Measurements from ENCODE around the gene CDH13.

Gene CDH13

DNA sequence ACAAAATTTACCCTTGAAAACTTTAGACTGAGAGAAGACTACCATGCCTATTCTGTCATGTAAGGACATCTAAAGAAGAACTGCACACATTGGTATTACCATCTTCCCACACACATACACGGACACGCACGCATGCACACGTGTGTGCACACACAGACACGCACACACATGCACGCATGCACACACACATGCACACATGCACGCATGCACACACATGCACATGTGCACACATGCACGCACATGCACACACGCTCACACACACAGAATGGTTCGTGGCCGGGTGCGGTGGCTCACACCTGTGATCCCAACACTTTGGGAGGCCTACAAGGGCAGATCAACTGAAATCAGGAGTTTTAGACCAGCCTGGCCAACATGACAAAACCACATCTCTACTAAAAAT, 884.1 kb downstream of the CDH13 start:
- no peak for DNase-seq (ENCODE audit: low read depth in 2 of 2)

DNA sequence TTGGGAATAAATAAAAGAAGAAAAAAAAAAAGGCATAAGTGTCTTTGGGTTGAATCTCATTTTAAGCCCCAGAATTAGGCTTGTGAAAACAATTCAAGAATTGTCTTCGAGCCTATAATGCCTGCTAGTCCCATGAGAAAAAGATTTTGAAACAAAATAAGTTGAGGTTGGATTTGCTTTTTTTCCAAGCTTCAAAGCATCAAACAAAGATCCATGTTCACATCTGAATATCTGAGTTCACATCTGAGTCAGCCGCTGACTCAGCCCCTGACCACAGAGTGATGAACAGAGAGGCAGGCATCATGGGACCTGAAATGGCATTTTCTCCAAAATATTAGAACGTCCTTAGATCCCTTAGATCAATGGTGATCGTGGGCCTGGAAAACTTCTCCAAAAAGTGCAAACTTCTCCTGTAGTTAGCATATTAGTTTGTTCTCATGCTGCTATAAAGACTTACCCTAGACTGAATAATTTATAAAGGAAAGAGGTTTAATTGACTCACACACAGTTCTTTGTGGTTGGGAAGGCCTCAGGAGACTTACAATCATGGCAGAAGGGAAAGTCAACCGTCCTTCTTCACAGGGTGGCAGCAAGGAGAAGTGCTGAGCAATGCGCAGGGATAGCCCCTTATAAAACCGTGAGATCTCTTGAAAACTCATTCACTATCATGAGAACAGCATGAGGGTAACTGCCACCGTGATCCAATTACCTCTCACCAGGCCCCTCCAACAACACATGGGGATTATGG, 886.4 kb downstream of the CDH13 start:
- DNase-seq (ENCODE audit: low read depth in 2 of 2): no peak

DNA sequence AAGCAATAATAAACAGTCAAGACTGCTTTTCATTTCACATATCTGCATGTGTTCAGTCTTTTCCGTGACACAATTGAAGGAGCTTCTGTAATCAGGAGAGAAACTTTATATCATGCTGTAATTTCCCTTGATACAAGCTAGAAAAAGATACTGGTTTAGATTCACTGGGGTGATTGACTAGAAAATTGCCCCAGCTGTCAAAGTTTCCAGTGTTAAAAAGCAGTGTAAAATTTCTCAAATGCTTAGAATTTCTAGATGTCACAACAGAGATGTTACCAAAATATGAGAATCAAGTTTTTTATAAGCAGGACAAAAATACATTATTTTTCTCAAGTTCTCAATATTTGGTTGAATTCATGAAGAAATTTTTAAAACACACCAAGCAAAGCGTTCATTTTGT, 888.6 kb downstream of the CDH13 start:
- DNase-seq (ENCODE audit: low read depth in 2 of 2): no peak

DNA sequence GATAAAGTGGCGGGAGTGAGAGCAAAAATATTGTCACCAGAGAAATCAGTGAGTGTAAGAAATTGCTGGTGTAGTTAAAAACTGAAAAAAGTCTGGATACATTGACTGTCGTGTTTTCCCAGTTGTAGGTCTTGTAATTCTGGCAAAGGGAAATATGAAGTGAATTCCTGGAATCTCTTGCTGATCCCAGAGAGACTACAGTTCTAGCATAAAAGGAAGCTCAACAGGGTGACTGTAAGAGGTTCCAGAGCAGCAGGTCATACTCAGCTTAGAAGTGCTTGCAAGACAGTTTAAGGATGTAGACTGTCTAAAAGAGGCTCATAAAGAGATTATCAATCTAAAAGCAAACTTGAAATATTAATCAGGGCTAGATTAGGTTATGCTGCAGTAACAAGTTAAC, 890.2 kb downstream of the CDH13 start:
- no peak for DNase-seq (ENCODE audit: low read depth in 2 of 2)

DNA sequence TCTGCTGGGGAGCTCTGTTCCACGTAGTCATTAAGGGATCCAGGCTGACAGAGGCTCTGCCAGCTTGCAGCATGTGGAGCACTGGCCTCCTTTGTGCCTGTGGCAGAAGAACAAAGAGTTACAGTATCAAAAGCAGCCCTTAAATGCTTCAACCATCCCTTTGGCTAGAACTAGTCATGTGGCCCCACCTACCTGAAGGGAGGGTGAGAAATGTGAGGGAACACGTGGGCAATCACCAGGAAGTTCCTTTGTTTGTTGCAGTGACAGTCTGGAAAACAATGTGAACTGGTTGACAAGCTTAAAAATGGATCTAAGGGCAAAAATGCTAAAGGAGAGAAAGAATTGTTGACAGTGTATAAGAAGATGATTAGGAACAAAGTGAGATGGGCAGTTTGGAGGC, 890.6 kb downstream of the CDH13 start:
- no peak for DNase-seq (ENCODE audit: low read depth in 2 of 2)

DNA sequence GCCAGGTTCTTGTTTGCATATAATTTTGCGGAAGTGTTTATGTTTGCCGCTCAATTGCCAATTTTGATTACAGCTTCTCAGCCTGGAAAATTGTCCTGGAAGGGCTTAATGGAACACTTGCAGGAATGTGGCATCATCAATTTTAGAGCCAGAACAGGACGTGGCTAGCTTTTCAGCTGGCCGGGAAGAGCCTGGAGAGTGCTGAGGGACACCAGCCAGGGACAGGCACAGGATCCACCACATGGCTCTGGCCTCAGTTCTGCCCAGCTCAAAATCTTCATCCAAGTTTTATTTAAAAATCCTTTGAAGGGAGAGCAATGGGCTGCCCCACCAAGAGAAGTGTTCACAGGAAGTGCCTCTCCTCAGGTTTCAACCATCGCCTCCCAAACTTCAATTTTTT, 893.8 kb downstream of the CDH13 start:
- DNase-seq (ENCODE audit: low read depth in 2 of 2): no peak

DNA sequence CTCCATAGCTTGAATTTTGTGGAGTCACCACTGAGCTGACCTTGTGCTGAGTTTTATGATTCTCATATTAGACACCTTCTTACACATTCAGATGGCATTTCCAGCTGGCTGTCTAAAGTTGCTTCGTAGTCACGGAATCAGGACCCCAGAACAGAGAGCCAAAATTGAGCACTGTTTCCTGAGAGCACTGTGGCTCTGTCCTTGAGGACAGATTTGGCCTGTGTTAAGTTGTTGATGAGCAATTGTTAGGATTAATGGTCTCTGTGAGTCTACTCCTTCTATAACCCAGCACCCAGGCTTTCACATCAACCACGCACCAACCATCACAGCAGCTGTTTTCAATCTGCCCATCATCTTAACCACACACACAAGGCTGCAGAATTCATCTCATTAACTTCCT, 903.5 kb downstream of the CDH13 start:
- DNase-seq (ENCODE audit: low read depth in 2 of 2): no peak

DNA sequence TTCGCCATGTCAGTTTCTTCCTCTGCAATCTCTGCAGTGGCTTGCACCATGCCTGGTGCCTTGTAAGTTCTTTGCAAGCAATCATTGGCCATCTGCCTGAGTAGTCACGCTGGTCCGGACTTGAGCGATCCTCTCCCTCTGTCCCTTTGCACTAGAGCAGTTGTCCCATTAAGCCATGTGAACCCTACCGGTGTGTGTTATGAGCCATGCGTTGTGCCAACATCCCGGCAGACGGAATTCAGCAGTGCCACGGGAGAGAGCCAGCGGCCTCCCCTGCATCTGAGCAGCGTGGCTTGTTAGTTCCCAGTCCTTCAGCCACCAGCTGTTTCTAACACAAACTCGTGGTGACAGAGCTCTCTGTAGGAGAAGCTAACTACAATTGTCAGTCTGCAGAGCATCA, 905.9 kb downstream of the CDH13 start:
- DNase-seq (ENCODE audit: low read depth in 2 of 2): no peak

DNA sequence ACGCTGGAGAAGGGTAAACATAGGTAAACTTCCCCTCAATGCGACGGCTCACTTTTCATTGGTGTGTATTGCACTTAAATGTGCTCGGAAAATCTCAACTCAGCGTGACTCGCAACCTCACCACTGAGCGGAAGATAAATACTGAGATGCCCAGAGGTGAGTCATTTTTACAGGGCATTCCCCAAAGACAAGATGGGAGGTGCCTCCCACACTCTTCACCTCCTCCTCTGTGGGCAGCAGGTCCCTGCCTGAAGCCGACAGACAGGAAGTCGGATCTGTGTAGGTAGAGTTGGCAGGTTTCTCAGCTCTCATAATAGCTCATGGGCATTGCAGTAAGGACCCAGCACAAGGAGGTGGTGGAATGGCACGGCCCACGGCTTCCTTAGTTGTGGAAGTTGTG, 906.4 kb downstream of the CDH13 start:
- DNase-seq (ENCODE audit: low read depth in 2 of 2): no peak

DNA sequence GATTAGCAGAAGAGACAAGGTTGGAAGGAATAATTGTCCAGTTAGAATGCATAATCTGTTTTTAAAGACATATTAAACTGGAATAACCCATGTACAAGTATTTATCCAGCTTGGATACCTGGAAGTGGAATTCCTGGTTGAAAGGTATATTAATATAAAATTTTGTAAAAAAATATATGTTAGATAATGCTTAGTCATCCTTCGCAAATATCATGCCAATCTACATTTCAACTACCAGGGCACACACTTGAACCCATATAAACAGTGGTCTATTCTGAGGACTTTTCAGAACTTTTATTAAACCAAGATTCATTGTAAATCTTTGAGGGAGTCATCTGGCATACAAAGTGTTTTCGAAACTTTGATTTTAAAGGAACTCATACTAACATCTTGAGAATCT, 911.9 kb downstream of the CDH13 start:
- no peak for DNase-seq (ENCODE audit: low read depth in 2 of 2)

DNA sequence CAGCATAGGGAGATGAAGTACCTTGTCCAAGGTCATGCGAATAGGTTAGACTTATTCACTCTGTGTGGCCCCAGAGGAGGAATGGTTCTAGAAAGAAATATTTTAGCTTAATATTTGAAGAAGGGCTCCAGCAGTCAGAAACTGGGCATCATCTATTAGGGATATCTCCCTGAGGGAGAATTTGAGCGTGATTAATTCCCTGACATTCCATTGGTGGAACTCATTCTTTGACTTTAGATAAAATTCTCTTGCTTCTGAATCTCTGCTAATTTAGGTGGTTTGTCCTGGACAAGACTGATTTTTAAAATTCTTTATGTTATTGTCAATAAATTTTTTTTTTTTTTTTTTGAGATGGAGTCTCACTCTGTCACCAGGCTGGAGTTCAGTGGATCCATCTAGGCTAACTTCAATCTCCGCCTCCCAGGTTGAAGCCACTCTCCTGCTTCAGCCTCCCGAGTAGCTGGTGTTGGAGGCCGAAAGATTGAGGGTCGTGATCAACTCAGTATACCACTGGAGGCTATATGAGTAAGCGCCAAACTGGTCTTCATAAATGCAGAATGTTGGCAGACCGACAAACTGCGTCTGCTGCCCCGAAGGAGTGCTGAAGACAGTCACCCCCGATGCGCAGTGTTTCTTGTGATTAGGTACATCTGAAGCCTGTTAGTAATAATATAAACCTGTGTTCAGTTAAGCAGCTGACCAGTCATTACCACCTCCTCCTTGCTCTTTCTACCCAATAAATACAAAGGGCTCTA, 913.1 kb downstream of the CDH13 start:
- DNase-seq (ENCODE audit: low read depth in 2 of 2): no peak

DNA sequence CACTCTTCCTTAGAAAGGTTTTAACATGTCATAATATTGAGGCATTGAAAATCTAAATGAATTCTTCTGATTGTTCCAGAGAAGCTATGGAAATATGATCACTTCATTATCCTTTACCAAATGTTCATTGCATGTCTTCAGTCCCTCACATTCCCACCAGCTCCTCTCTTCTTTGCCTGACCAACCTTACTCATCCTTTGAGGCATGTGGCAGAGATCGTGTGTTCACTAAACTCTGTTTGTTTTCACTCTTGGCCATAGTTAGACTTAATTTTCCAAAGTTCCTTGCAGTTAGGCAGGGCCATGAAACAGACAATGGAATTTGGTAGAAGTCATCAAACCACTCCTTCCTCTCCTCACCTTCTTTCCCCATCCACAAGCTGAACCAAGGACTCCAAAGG, 914.5 kb downstream of the CDH13 start:
- no peak for DNase-seq (ENCODE audit: low read depth in 2 of 2)

DNA sequence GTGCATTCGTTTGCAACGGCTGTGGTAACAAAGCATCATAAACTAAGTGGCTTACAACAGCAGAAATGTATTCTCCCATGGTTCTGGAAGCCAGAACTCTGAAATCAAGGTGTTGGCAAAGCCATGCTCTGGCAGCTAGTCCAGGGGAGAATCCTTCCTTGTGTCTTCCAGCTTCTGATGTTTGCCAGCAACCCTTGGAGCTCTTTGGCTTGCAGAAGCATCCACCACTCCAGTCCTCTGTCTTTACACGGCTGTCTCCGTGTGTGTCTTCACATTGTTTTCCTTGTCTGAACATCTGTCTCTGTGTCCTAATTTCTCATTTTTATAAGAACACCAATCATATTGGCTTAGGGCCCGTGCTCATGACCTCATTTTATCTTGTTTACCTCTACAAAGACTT, 915.7 kb downstream of the CDH13 start:
- DNase-seq (ENCODE audit: low read depth in 2 of 2): no peak

DNA sequence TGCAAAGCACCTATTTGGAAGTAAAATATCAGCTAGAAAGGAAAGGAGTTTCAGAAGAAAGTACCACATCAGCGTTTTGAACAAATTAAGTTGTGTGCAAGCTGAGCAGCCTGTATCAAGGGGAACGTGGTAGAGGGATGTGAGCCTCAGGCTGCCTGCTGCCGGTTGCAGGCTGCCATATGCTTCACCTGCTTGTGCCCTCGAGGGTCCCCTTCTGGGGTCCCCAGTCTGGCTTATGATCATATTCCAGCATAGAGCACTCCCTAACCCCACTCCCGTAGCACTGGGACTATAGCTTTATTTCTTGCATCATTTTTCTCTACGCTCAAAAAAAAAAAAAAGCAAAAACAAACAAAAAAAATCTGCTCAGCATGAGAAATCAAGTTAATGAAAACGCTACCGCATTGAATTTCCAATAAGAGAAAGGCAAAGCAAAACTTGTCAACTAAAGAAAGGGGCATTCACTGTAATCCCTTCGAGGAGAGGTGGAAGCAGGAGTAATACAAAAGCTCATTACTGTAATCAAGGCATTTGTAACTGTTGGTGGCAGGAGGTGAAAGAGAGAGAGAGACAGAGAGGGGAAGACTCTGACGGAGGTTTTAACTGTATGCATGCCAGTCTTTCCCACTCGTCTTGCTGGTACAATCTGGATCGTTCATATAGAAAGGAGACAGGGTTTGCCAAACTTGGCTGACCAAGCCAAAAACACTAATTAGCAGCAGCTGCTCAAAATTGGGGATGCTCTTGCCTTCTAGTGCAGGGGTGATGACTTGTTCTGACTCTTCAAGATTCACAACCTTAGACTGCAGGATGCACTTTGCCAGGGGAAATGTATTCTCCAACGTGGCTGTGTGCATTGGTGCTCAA, 922.8 kb downstream of the CDH13 start:
- DNase-seq (ENCODE audit: low read depth in 2 of 2): no peak

DNA sequence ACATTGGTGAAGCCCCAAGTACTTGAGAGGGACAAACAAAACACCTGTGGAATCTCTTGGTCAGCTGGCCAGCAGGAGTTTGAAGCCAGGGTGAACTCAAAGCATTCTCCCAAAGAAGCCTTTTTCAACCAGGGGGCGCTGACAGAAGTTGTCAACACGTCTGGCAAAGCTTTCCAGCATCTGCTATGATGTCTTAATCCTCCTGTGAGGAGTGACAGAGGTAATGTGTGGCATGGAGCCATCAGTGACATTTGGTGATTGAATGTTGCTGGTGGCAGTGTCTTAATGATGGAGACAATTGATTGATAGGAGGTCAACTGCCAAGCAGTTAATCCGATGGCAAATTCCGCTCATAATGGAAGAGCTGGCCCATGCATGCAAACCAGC, 923.4 kb downstream of the CDH13 start:
- no peak for DNase-seq (ENCODE audit: low read depth in 2 of 2)

DNA sequence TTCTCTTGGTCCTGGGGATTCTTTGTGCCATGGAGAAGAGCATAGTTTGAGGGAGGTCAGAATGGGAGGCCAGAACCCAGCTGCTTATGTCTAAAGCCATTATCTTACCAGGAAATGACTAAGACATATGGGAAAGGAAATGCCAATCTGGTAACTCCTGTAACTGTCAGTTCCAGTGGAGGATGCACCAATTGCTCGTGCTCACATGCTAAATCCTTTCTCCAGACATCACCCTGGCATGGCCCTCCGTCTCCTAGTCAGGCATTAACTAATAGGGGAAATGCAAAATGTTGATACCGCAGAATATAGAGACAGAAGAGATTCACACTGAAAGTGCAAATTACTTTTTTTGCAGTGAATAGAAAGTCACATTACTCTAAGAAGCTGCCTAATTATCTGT, 925.5 kb downstream of the CDH13 start:
- no peak for DNase-seq (ENCODE audit: low read depth in 2 of 2)

DNA sequence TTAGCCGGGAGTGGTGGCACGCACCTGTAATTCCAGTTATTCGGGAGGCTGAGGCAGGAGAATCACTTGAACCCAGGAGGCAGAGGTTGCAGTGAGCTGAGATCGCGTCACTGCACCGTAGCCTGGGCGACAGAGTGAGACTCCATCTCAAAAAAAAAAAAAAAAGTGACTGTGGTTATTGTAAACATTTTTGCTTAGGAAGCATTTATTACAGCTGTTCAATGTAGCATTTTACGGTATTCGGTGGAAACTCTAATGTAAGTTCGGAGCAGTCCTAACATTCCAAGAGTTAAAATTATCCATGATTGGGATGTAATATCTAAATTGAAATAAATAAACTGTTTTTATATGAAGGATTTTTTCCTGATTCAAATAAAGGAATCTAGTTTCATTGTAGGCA, 926.2 kb downstream of the CDH13 start:
- no peak for DNase-seq (ENCODE audit: low read depth in 2 of 2)

DNA sequence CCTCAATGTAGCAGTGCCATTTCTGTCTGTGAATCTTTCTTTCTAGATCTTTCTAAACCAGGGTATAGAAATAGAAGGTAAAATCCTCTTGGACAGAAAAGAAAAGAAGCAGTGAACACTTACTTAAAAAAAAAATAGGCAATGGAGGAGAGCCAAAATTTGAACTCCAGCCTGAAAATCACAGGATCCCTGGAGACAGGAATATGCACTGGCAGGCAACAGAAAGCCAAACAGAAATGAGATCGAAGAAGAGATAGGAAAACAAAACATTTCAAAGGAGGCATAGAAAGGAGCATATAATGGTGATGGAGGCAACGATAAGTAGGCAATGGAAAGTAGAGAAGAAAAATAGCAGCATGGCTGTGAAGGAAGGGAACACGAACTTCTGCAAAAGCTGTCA, 927.3 kb downstream of the CDH13 start:
- DNase-seq (ENCODE audit: low read depth in 2 of 2): no peak

DNA sequence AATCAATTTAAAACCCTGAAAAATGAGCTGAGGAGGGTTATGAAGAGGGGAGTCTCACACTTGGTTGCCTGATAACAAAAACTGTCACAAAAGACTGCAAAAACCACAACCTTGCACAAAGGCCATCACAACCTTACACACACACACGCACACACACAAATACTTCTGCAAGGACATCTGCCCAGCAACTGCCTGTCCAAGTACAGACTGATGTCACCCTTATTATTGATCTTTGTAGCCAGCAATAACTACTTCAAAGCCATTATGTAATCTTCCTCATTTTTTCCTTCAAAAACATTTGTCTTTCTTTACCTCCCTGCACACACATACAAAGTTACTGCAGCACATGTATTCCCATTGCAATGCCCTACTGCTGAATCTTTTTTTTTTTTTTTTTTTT, 927.8 kb downstream of the CDH13 start:
- no peak for DNase-seq (ENCODE audit: low read depth in 2 of 2)

DNA sequence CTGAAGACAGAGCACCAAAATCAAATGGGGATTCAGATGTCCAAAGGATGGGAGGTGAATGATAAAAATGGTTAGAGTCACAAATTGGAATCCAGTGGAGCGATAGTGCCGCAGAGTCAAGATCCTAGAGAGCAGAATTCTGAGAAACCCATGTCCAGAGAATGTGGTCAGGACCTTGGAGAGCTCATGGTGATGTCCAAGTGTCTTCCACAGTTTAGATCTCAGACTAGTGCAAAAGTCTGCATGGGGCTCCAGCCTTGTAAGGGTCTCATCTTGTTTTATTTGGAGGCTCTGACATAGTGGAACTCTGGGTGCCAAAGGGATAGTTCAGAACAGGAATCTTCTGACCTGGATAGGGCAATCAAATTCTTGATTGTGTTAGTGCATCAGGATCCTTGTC, 935.1 kb downstream of the CDH13 start:
- no peak for DNase-seq (ENCODE audit: low read depth in 2 of 2)

DNA sequence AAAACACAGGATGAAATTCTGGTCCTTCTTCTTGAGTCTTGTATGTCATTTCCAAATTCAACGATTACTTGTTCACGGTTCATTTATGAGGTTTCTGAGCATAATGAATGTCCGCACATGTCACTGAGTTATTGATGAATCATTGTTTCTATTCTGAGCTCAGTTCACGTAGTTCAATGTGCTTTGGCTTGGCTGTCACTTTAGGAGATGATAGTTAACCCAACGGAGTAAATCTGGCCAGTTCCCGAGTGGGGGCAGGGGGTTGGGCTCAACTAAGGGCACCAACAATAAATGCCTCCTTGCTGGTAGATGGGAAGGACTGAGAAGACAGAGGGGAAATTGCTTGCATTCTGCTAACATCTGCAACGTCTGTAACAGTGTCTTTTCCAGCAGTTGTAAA, 941.6 kb downstream of the CDH13 start:
- DNase-seq (ENCODE audit: low read depth in 2 of 2): no peak

DNA sequence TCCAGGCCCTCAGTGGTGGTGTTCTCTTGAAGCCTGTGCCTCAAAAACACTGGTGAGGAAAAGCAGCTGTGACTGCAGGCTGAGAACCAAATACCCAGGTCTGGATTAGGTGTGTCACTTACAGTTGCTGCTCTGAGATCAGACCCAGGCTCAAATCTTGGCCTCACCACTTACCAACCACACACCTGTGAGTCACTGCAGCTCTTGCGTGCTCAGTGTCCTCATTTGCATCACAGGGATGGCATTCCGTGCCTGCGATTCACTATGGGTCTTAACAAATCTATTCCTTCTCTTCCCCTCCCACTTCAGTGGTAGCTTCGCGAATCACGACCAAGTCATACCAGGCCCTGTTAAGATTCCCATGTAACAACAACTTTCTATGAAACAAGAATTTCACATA, 947.6 kb downstream of the CDH13 start:
- DNase-seq (ENCODE audit: low read depth in 2 of 2): no peak

All from activated CD8-positive, alpha-beta memory T cell treated with anti-CD3 and anti-CD28 coated beads for 4 hours (primary cell).